GM10266 (cell line): ENCODE results near the gene GTF2A1.

Experiments used
- DNase-seq: peaks from one replicate; pipeline ENCODE4 v3.0.0; 2012; ENCODE audit errors: extremely low spot score
- TF ChIP-seq, protein P1 (sequence below): IDR thresholded peaks from 2 replicates; pipeline ENCODE4 v1.5.1; 2012; ENCODE audit warnings: mild to moderate bottlenecking, low read depth; ENCODE audit not compliant: control insufficient read depth, insufficient read depth; ENCODE audit errors: missing control alignments

The GTF2A1 gene

DNA sequence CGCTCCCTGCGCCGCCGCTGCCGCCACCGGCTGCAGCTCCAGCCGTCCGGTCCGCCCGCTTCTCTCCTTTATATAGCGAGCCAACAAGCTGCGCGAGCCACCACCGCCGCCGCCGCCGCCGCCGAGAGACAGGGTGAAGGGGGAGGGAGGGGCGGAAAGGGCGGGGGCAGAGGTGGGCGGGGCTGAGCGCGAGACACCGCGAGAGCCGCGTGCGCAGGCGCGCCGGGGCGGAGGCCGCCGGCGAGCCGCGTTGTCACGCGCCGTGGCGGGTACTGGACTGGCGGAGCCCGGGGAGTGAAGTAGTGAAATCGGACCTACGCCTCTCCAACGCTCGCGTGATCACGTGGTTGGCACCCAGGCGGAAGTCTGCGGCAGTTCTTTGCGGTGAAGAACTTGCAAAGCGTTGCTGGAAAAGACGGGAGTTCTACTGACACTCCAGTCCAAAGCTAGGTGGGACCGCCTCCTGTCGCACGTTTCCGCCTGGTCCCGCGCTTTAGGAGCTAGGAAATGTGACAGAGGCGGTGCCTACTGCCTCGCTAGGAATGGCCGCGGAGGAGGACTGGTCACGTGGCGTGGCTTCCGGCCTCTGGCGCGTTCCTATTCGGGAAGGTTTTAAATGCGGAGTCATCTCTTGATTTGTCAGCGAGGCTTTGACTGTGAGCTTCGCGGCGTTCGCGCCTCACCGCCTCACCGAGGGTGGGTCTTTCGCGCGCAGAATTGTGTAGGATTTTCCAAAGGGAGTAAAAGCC lies at the start of gene GTF2A1:
Gene GTF2A1, minus strand, starts transcription at position 130 of the 749 bp plus-strand sequence. CDS start 441 bp downstream, outside the sequence.
- TF ChIP-seq, protein P1, sequence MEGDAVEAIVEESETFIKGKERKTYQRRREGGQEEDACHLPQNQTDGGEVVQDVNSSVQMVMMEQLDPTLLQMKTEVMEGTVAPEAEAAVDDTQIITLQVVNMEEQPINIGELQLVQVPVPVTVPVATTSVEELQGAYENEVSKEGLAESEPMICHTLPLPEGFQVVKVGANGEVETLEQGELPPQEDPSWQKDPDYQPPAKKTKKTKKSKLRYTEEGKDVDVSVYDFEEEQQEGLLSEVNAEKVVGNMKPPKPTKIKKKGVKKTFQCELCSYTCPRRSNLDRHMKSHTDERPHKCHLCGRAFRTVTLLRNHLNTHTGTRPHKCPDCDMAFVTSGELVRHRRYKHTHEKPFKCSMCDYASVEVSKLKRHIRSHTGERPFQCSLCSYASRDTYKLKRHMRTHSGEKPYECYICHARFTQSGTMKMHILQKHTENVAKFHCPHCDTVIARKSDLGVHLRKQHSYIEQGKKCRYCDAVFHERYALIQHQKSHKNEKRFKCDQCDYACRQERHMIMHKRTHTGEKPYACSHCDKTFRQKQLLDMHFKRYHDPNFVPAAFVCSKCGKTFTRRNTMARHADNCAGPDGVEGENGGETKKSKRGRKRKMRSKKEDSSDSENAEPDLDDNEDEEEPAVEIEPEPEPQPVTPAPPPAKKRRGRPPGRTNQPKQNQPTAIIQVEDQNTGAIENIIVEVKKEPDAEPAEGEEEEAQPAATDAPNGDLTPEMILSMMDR: no peak
- peak; percentile 95 for DNase-seq

DNA sequence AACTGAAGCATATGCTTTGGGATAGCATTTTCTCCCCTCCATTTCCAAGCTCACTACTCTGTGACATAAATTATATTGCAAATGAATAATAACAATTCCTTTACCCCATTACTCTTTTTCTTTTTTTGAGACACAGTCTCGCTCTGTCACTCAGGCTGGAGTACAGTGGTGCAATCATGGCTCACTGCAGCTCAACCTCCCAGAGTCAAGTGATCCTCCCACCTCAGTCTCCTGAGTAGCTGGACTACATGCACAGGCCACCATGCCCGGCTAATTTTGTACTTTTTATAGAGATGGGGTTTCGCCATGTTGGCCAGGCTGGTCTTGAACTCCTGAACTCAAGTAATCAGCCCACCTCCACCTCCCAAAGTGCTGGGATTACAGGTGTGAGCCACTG lies 49.2 kb upstream of the GTF2A1 start:
- no peak for DNase-seq
- TF ChIP-seq, protein P1: no peak

DNA sequence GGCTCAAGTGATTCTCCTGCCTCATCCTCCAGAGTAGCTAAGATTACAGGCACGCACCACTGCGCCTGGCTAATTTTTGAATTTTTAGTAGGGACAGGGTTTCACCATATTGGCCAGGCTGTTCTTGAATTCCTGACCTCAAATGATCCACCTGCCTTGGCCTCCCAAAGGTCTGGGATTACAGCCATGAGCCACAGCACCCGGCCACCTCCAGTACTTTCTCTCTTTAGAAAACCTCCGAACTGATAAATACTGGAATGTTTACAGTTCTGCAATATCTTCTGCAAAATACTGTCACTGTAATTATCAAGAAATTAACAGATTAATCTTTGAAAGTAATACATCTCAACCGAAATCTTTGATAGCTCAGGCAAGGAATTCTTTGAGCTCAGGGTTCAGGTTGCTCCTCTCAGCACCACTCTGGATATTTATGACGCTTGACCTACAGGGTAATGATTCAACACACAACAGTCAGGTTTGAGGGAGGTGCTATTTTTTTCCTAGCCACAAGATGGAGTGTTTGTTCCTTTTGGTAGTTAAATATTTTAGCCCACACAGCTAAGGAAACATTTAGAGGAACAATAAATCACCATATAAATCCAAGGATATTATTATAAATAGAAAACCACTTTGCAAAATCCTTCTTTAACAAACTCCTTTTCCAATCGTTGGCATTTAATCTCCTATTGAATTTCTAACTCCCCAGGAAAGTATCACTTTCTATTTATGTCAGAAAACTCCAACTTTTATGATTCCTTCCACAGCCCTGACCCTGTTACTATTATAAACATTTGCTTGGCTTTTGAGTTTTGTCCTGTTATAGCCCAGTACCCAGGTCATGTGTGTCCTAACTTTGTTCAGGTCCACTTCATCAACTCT lies 48.6 kb upstream of the GTF2A1 start:
- TF ChIP-seq, protein P1: peak; percentile 72
- peak; percentile 70 for DNase-seq

DNA sequence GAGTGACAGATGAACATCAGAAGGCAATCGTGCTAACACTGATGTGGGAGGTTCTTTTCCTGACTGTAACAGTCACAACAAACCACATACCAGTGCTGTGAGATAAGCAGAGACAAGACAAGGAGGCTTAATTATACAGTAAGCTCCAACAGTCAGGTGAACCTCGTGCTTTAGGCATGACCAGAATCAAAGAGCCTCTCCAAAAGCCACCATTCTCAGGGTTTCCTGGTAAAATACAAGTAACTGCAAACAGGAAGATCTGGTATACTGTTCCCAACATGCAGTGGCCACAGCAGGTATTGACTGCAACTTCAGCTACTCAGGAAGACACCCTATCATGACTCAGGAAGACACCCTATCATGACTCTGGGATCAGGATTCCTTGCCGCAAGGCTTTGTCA lies 47.3 kb upstream of the GTF2A1 start:
- TF ChIP-seq, protein P1: no peak
- DNase-seq: no peak

DNA sequence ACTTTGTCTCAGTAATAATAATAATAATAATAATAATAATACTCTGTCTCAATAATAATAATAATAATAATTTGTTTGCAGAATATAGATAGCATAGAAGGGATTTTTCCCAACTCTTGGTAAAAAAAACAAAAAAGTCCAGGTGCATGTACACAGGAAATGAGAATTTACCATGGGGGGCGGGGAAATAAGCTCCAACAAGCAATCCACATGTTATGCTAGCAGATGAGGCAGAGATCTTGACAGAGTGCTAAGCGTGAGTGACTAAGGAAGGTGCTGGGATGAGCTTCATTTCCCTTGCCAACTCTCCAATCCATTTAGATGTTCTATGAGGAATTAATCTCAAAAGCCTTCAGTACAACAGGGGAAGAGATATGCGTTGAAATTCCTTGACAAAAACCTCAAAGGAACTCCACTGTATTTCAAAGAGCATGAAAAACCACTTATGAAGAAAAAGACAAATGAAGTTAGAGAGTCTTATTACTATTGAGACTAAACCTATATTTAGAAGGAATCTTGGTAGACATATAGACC lies 44.9 kb upstream of the GTF2A1 start:
- TF ChIP-seq, protein P1: no peak
- DNase-seq: no peak

DNA sequence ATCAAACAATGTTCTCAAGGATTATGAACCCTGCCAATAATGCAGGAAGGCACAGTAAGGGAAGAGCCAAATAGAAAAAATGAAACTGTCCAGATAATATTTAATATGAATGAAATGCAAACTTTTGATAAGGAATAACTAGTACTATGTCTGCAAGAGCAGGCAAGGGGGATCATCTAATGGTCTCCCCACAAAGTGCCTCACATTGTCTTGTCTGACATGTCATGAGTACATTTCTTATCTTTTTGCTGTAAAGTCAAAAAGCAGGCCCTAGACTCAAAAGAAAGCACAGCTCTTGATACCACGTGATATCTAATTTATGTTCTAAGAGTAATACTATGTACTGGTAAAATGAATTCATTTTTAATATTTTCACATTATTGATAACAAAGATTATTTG lies 43.9 kb upstream of the GTF2A1 start:
- no peak for DNase-seq
- TF ChIP-seq, protein P1: no peak

DNA sequence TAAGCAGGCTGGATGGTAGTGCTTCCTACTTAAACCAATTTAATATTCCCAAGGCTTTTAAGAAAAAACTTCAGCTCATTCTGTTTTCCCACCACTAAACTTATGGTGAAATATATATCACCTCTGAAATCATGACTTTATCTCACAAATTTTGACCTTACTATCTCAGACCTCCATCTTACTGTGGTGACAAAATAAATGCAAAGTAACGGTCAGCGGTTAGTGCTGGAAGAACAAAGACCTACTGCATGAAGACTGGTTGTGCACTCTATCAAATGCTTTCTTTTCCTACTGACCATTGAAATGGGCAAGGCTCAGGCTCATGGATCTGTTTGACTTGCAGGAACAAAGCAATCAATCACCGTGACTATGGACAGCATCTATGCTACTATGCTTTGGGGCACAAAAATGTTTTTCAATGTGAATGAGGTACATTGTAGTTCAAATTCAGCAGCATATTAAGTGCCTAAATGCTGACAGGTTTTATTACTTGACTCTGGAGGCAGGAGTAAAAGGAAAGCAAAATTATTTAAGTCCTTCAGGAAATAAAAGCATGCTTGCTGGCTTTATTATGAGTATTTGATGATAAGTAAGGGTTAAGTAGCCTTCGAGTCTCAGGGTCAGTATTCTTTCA lies 43.1 kb upstream of the GTF2A1 start:
- TF ChIP-seq, protein P1: no peak
- DNase-seq: no peak
